ENCODE measurements around the gene POMC.
"Not testable (repeated sequence)": the region's sequence is repeated elsewhere in the genome, so short reads cannot be mapped to it uniquely, and the experiment has no call there.

POMC gene

GRCh38 chr2:25145803-25146202 lies 22.6 kb downstream of the POMC start:
- no peaks in the 10 kb centered on the region for H3K36me3 Mint-ChIP-seq (ENCODE audit: insufficient read depth)
- no peaks in the 10 kb centered on the region for H3K9me3 Mint-ChIP-seq
- peak overlapping the region in 1 of 2 donors; percentile 4 for H3K27ac Mint-ChIP-seq
- peaks cover 10 to 42% of the 10 kb centered on the region in 2 donors for H3K27me3 Mint-ChIP-seq
- no peak for DNase-seq
- H3K4me3 Mint-ChIP-seq: no peak overlapping the region
- no peaks in the 10 kb centered on the region for H3K4me1 Mint-ChIP-seq (ENCODE audit: low read depth in 2 of 2)
- peak; percentile 61 for ATAC-seq (replicated peaks)

GRCh38 chr2:25141120-25141519 lies 27.3 kb downstream of the POMC start:
- Mint-ChIP-seq H3K27ac (no peak overlapping the region), H3K36me3 (ENCODE audit: insufficient read depth) (no peaks in the 10 kb centered on the region), H3K4me1 (ENCODE audit: low read depth in 2 of 2) (no peaks in the 10 kb centered on the region), H3K4me3 (no peak overlapping the region), H3K27me3 (peaks cover 14 to 43% of the 10 kb centered on the region in 2 donors), H3K9me3 (no peaks in the 10 kb centered on the region)
- ATAC-seq (replicated peaks) (no peak), DNase-seq (no peak)

GRCh38 chr2:25140535-25140934 lies 27.8 kb downstream of the POMC start:
- not testable (repeated sequence) for H3K36me3 Mint-ChIP-seq (ENCODE audit: insufficient read depth); H3K4me1 Mint-ChIP-seq (ENCODE audit: low read depth in 2 of 2); DNase-seq; H3K9me3 Mint-ChIP-seq; H3K4me3 Mint-ChIP-seq; H3K27ac Mint-ChIP-seq; ATAC-seq (replicated peaks)
- peaks cover 20 to 43% of the 10 kb centered on the region in 2 donors for H3K27me3 Mint-ChIP-seq

- Mint-ChIP-seq H3K27ac (no peak overlapping the region), H3K9me3 (no peaks in the 10 kb centered on the region), H3K27me3 (peaks cover 65 to 80% of the 10 kb centered on the region in 2 donors), H3K4me3 (peak overlapping the region in 1 of 2 donors; percentile 5), H3K36me3 (ENCODE audit: insufficient read depth) (peaks cover 4% of the 10 kb centered on the region), H3K4me1 (ENCODE audit: low read depth in 2 of 2) (peaks cover 9 to 11% of the 10 kb centered on the region in 2 donors)
- DNase-seq (no peak), ATAC-seq (replicated peaks) (no peak)
Measured at GRCh38 chr2:25132693-25133092, 35.7 kb downstream of the POMC start.

GRCh38 chr2:25132299-25132635 lies 36.1 kb downstream of the POMC start:
- DNase-seq (no peak), ATAC-seq (replicated peaks) (no peak)
- H3K27me3 Mint-ChIP-seq: peaks cover 63 to 76% of the 10 kb centered on the region in 2 donors

GRCh38 chr2:25131567-25132298 lies 36.6 kb downstream of the POMC start:
- Mint-ChIP-seq H3K9me3 (no peaks in the 10 kb centered on the region), H3K4me3 (peak overlapping the region; percentile 51 to 67), H3K27me3 (peaks cover 57 to 71% of the 10 kb centered on the region in 2 donors), H3K4me1 (ENCODE audit: low read depth in 2 of 2) (peaks cover 9 to 11% of the 10 kb centered on the region in 2 donors), H3K36me3 (ENCODE audit: insufficient read depth) (peaks cover 4% of the 10 kb centered on the region), H3K27ac (no peak overlapping the region)
- DNase-seq: no peak
- peak; percentile 55 for ATAC-seq (replicated peaks)

More at GRCh38 chr2:25132299-25132635, 36.1 kb downstream of the POMC start:
- peaks cover 9 to 11% of the 10 kb centered on the region in 2 donors for H3K4me1 Mint-ChIP-seq (ENCODE audit: low read depth in 2 of 2)
- peaks cover 4% of the 10 kb centered on the region for H3K36me3 Mint-ChIP-seq (ENCODE audit: insufficient read depth)
- no peak overlapping the region for H3K27ac Mint-ChIP-seq
- H3K4me3 Mint-ChIP-seq: peak overlapping the region; percentile 51 to 67
- no peaks in the 10 kb centered on the region for H3K9me3 Mint-ChIP-seq

GRCh38 chr2:25131253-25131566 lies 37.2 kb downstream of the POMC start:
- H3K27ac Mint-ChIP-seq: no peak overlapping the region
- H3K4me3 Mint-ChIP-seq: peak overlapping the region; percentile 51 to 67
- H3K9me3 Mint-ChIP-seq: no peaks in the 10 kb centered on the region
- peaks cover 52 to 66% of the 10 kb centered on the region in 2 donors for H3K27me3 Mint-ChIP-seq
- H3K36me3 Mint-ChIP-seq (ENCODE audit: insufficient read depth): peaks cover 4% of the 10 kb centered on the region
- no peak for ATAC-seq (replicated peaks)
- peaks cover 9 to 11% of the 10 kb centered on the region in 2 donors for H3K4me1 Mint-ChIP-seq (ENCODE audit: low read depth in 2 of 2)
- DNase-seq: no peak

GRCh38 chr2:25129901-25130520 lies 38.4 kb downstream of the POMC start:
- DNase-seq (no peak), ATAC-seq (replicated peaks) (no peak)
- Mint-ChIP-seq H3K9me3 (no peaks in the 10 kb centered on the region), H3K36me3 (ENCODE audit: insufficient read depth) (peaks cover 4% of the 10 kb centered on the region), H3K4me3 (peak overlapping the region in 1 of 2 donors; percentile 4), H3K4me1 (ENCODE audit: low read depth in 2 of 2) (peaks cover 9 to 11% of the 10 kb centered on the region in 2 donors), H3K27ac (no peak overlapping the region), H3K27me3 (peaks cover 40 to 54% of the 10 kb centered on the region in 2 donors)

GRCh38 chr2:25127646-25128045 lies 40.7 kb downstream of the POMC start:
- H3K9me3 Mint-ChIP-seq: no peaks in the 10 kb centered on the region
- ATAC-seq (replicated peaks): no peak
- peaks cover 26 to 35% of the 10 kb centered on the region in 2 donors for H3K27me3 Mint-ChIP-seq
- H3K4me1 Mint-ChIP-seq (ENCODE audit: low read depth in 2 of 2): peaks cover 9 to 11% of the 10 kb centered on the region in 2 donors
- H3K36me3 Mint-ChIP-seq (ENCODE audit: insufficient read depth): peaks cover 4% of the 10 kb centered on the region
- H3K4me3 Mint-ChIP-seq: no peak overlapping the region
- H3K27ac Mint-ChIP-seq: no peak overlapping the region
- no peak for DNase-seq

GRCh38 chr2:25127071-25127470 lies 41.3 kb downstream of the POMC start:
- H3K4me1 Mint-ChIP-seq (ENCODE audit: low read depth in 2 of 2): peaks cover 9 to 11% of the 10 kb centered on the region in 2 donors
- not testable (repeated sequence) for ATAC-seq (replicated peaks); H3K9me3 Mint-ChIP-seq; H3K4me3 Mint-ChIP-seq; H3K27ac Mint-ChIP-seq; DNase-seq; H3K36me3 Mint-ChIP-seq (ENCODE audit: insufficient read depth)
- H3K27me3 Mint-ChIP-seq: peaks cover 31 to 35% of the 10 kb centered on the region in 2 donors

GRCh38 chr2:25125976-25126375 lies 42.4 kb downstream of the POMC start:
- Mint-ChIP-seq H3K27ac (no peak overlapping the region), H3K4me3 (no peak overlapping the region), H3K36me3 (ENCODE audit: insufficient read depth) (peaks cover 4% of the 10 kb centered on the region), H3K27me3 (peaks cover 25 to 35% of the 10 kb centered on the region in 2 donors), H3K9me3 (no peaks in the 10 kb centered on the region), H3K4me1 (ENCODE audit: low read depth in 2 of 2) (peaks cover 7 to 9% of the 10 kb centered on the region in 2 donors)
- DNase-seq: no peak
- ATAC-seq (replicated peaks): no peak

- ATAC-seq (replicated peaks): no peak
- H3K9me3 Mint-ChIP-seq: no peaks in the 10 kb centered on the region
- peaks cover 7 to 9% of the 10 kb centered on the region in 2 donors for H3K4me1 Mint-ChIP-seq (ENCODE audit: low read depth in 2 of 2)
- DNase-seq: no peak
- peaks cover 17 to 29% of the 10 kb centered on the region in 2 donors for H3K27me3 Mint-ChIP-seq
- H3K36me3 Mint-ChIP-seq (ENCODE audit: insufficient read depth): peaks cover 4% of the 10 kb centered on the region
- H3K27ac Mint-ChIP-seq: peak overlapping the region in 1 of 2 donors; percentile 26
- H3K4me3 Mint-ChIP-seq: no peak overlapping the region
Measured at GRCh38 chr2:25125189-25125588, 43.2 kb downstream of the POMC start.

- H3K36me3 Mint-ChIP-seq (ENCODE audit: insufficient read depth): no peaks in the 10 kb centered on the region
- no peaks in the 10 kb centered on the region for H3K9me3 Mint-ChIP-seq
- no peaks in the 10 kb centered on the region for H3K4me1 Mint-ChIP-seq (ENCODE audit: low read depth in 2 of 2)
- H3K27me3 Mint-ChIP-seq: peaks cover 16 to 23% of the 10 kb centered on the region in 2 donors
- no peak overlapping the region for H3K27ac Mint-ChIP-seq
- DNase-seq (no peak), ATAC-seq (replicated peaks) (no peak)
- no peak overlapping the region for H3K4me3 Mint-ChIP-seq
Measured at GRCh38 chr2:25123682-25124081, 44.7 kb downstream of the POMC start.

GRCh38 chr2:25122367-25122766 lies 46.0 kb downstream of the POMC start:
- Mint-ChIP-seq H3K4me1 (ENCODE audit: low read depth in 2 of 2) (no peaks in the 10 kb centered on the region), H3K27me3 (peaks cover 16 to 35% of the 10 kb centered on the region in 2 donors), H3K4me3 (no peak overlapping the region), H3K36me3 (ENCODE audit: insufficient read depth) (no peaks in the 10 kb centered on the region), H3K27ac (no peak overlapping the region), H3K9me3 (no peaks in the 10 kb centered on the region)
- ATAC-seq (replicated peaks) (no peak), DNase-seq (no peak)

All from effector memory CD8-positive, alpha-beta T cell (primary cell).